SK-N-SH (cell line): ENCODE measurements around the gene TM7SF2. TPM values are rescaled to one million over a fixed set of nuclear protein-coding genes. Genes with fewer than 3 reads are reported as not detected.

Source experiments
- CTCF ChIA-PET: fragments of 300-600, 350-600 bp; formaldehyde crosslinking; extraction: SDS; loops from one replicate; lab custom pipeline; 2021; lab: Yijun Ruan, JAX
- POLR2A ChIA-PET: fragments of 350-600 bp; sonication (Branson Sonifier 250); formaldehyde crosslinking; extraction: SDS; loops from one replicate; lab custom pipeline; 2020; ENCODE audit warnings: antibody characterized with exemption, inconsistent platforms; lab: Yijun Ruan, JAX
- DNase-seq: peaks from one replicate; pipeline ENCODE4 v3.0.0; 2012
- H2AFZ ChIP-seq: fragments of 200-600 bp; sonication (generic); 2 replicates; pipeline ENCODE4 v1.8.1; 2016; ENCODE audit warnings: antibody characterized with exemption, mild to moderate bottlenecking, low read depth
- H3F3A ChIP-seq: fragments of 200-600 bp; sonication (generic); replicated peaks from 2 replicates; pipeline ENCODE3; 2016; ENCODE audit warnings: antibody characterized with exemption, mild to moderate bottlenecking; ENCODE audit not compliant: insufficient read depth
- H3K27ac ChIP-seq, 2 experiments: fragments of 200-500 bp in 1 of 2; fragments of 200-600 bp in 1 of 2; sonication (Bioruptor generic) in 1 of 2; sonication (generic), shearing (Covaris generic) in 1 of 2; 2 replicates each; pipeline versions ENCODE4 v1.5.1 to v1.6.1; 2014 to 2016; ENCODE audit warnings: low read depth in 2 of 2, inconsistent platforms in 1 of 2, low read length in 1 of 2, mild to moderate bottlenecking in 1 of 2, mixed read lengths in 1 of 2
- H3K27me3 ChIP-seq: fragments of 200-600 bp; sonication (generic), shearing (Covaris generic); 2 replicates; pipeline ENCODE4 v1.6.1; 2016; ENCODE audit warnings: mixed run types; ENCODE audit not compliant: insufficient read depth
- H3K36me3 ChIP-seq, 2 experiments: fragments of 200-500 bp in 1 of 2; fragments of 200-600 bp in 1 of 2; sonication (Bioruptor generic) in 1 of 2; sonication (generic) in 1 of 2; replicated peaks in 1 of 2; 2 replicates each; pipeline versions ENCODE3 to v1.5.1; 2014 to 2016; ENCODE audit warnings: low read length in 1 of 2, mild to moderate bottlenecking in 1 of 2; ENCODE audit not compliant: insufficient read depth in 2 of 2, control insufficient read depth in 1 of 2
- H3K4me1 ChIP-seq, 2 experiments: fragments of 200-500 bp in 1 of 2; fragments of 200-600 bp in 1 of 2; sonication (Bioruptor generic) in 1 of 2; sonication (generic), shearing (Covaris generic) in 1 of 2; 2 replicates each; pipeline versions ENCODE4 v1.5.1 to v1.6.1; 2014 to 2016; ENCODE audit warnings: low read depth in 1 of 2, low read length in 1 of 2, mixed run types in 1 of 2; ENCODE audit not compliant: insufficient read depth in 2 of 2, control insufficient read depth in 1 of 2
- H3K4me2 ChIP-seq: fragments of 200-600 bp; sonication (generic), shearing (Covaris generic); 2 replicates; pipeline ENCODE4 v1.6.1; 2017; ENCODE audit warnings: mixed run types
- H3K4me3 ChIP-seq, 2 experiments: fragments of 200-500 bp in 1 of 2; fragments of 200-600 bp in 1 of 2; sonication (Bioruptor generic) in 1 of 2; sonication (generic), shearing (Covaris generic) in 1 of 2; 2 replicates each; pipeline versions ENCODE4 v1.5.1 to v1.8.1; 2014 to 2016; ENCODE audit warnings: low read depth in 2 of 2, inconsistent platforms in 1 of 2, low read length in 1 of 2, mild to moderate bottlenecking in 1 of 2, mixed read lengths in 1 of 2, moderate library complexity in 1 of 2
- H3K79me2 ChIP-seq: fragments of 200-600 bp; sonication (generic); 2 replicates; pipeline ENCODE4 v1.8.1; 2017; ENCODE audit warnings: mild to moderate bottlenecking; ENCODE audit not compliant: insufficient read depth
- H3K9ac ChIP-seq: fragments of 200-600 bp; sonication (generic); 2 replicates; pipeline ENCODE4 v1.6.1; 2017; ENCODE audit warnings: mixed run types
- H3K9me2 ChIP-seq: fragments of 200-600 bp; sonication (generic); 2 replicates; pipeline ENCODE4 v1.6.1; 2017; ENCODE audit warnings: mixed run types
- H3K9me3 ChIP-seq: fragments of 200-600 bp; sonication (generic); 2 replicates; pipeline ENCODE4 v1.6.1; 2017; ENCODE audit warnings: mixed run types, mild to moderate bottlenecking, moderate library complexity
- H4K20me1 ChIP-seq: fragments of 200-600 bp; sonication (generic); 2 replicates; pipeline ENCODE4 v1.6.1; 2017; ENCODE audit warnings: mild to moderate bottlenecking, mixed run types; ENCODE audit not compliant: insufficient read depth
- CHD2 ChIP-seq: fragments of 150-350 bp; IDR thresholded peaks from 2 replicates; pipeline ENCODE4 v1.6.1; 2018; ENCODE audit warnings: low read length; ENCODE audit not compliant: partially characterized antibody
- FOXM1 ChIP-seq: IDR thresholded peaks from 2 replicates; pipeline ENCODE4 v1.4.0; 2012; ENCODE audit warnings: low read depth, mild to moderate bottlenecking
- GABPA ChIP-seq: IDR thresholded peaks from 2 replicates; pipeline ENCODE4 v1.4.0; 2012; ENCODE audit warnings: low read depth, mild to moderate bottlenecking
- GATA2 ChIP-seq: sonication (generic); formaldehyde crosslinking; IDR thresholded peaks from 2 replicates; pipeline ENCODE4 v1.5.0; 2020; ENCODE audit warnings: mild to moderate bottlenecking, missing genetic modification reagents
- JUND ChIP-seq: IDR thresholded peaks from 2 replicates; pipeline ENCODE4 v1.4.0; 2012
- MAX ChIP-seq: IDR thresholded peaks from 2 replicates; pipeline ENCODE4 v1.4.0; 2012; ENCODE audit warnings: low read depth
- MXI1 ChIP-seq: IDR thresholded peaks from 2 replicates; pipeline ENCODE4 v1.6.1; 2012; ENCODE audit warnings: mild to moderate bottlenecking, low read depth, low read length, improper control_type of control experiment
- NFIC ChIP-seq: IDR thresholded peaks from 2 replicates; pipeline ENCODE4 v1.4.0; 2012; ENCODE audit warnings: borderline replicate concordance
- NRF1 ChIP-seq: IDR thresholded peaks from 2 replicates; pipeline ENCODE4 v1.6.1; 2012; ENCODE audit warnings: low read depth, mild to moderate bottlenecking, low read length
- PBX3 ChIP-seq: IDR thresholded peaks from 2 replicates; pipeline ENCODE4; 2012
- RAD21 ChIP-seq: IDR thresholded peaks from 2 replicates; pipeline ENCODE4 v1.6.1; 2012; ENCODE audit warnings: mild to moderate bottlenecking, low read length
- RCOR1 ChIP-seq: fragments of 150-350 bp; IDR thresholded peaks from 2 replicates; pipeline ENCODE4 v1.6.1; 2017; ENCODE audit warnings: antibody characterized with exemption, low read length
- REST ChIP-seq: IDR thresholded peaks from 2 replicates; pipeline ENCODE4 v1.6.1; 2012; ENCODE audit warnings: mild to moderate bottlenecking, low read depth, low read length, moderate library complexity
- RFX5 ChIP-seq: IDR thresholded peaks from 2 replicates; pipeline ENCODE4 v1.6.1; 2012; ENCODE audit warnings: mild to moderate bottlenecking, improper control_type of control experiment, low read length
- RXRA ChIP-seq: IDR thresholded peaks from 2 replicates; pipeline ENCODE4 v1.4.0; 2012; ENCODE audit warnings: low read depth, mild to moderate bottlenecking, borderline replicate concordance
- TAF1 ChIP-seq: IDR thresholded peaks from 2 replicates; pipeline ENCODE4 v1.6.1; 2012; ENCODE audit warnings: low read depth, mild to moderate bottlenecking, low read length, moderate library complexity, borderline replicate concordance
- TCF12 ChIP-seq: IDR thresholded peaks from 2 replicates; pipeline ENCODE4 v1.4.0; 2012
- USF1 ChIP-seq: IDR thresholded peaks from 2 replicates; pipeline ENCODE4 v1.4.0; 2012; ENCODE audit warnings: low read depth, borderline replicate concordance
- USF2 ChIP-seq: fragments of 150-350 bp; IDR thresholded peaks from 2 replicates; pipeline ENCODE4 v1.6.1; 2017; ENCODE audit warnings: antibody characterized with exemption, low read length, low read depth, borderline replicate concordance
- YY1 ChIP-seq: IDR thresholded peaks from 2 replicates; pipeline ENCODE4 v1.4.0; 2012; ENCODE audit warnings: low read depth, mild to moderate bottlenecking
- WGBS: methylation state at CpG from one replicate; pipeline ENCODE4 v1.1.6; 2017; ENCODE audit warnings: low lambda C conversion rate; 5-methylcytosine and 5-hydroxymethylcytosine counted together
- polyA plus RNA-seq, 3 experiments: library from polyadenylated mRNA; depleted of rRNA; stranded (reverse); fragments of >200 nt; gene quantifications; 2 replicates each; pipeline ENCODE4 v1.2.3, GENCODE V29; 2012

TM7SF2 gene
- polyA plus RNA-seq, 1 of the 3 experiments (the other 2 are of a cell fraction), result 87.8 TPM

GRCh38 chr11:65095974-65096806 is 15.5 kb upstream of the TM7SF2 start, which contains the start of gene VPS51 (continued):
- TF ChIP-seq PBX3 (peak; percentile 53), RFX5 (no peak), GABPA (peak; percentile 94), NRF1 (0 out of 2 replicates have a peak, but pooled peaks have one; percentile 13), FOXM1 (no peak), USF1 (peak; percentile 52; the same call in 1 of the 2 replicates), JUND (no peak), USF2 (no peak), RCOR1 (peak; percentile 78; the same call in 1 of the 2 replicates), RAD21 (no peak), YY1 (peak; percentile 89), MXI1 (peak; percentile 84), GATA2 (no peak)

- H3K4me3 ChIP-seq, result peak overlapping the region; percentile 57 to 77
- peaks cover 0 to 4% of the 10 kb centered on the region in 2 experiments for H3K36me3 ChIP-seq
- H3K9ac ChIP-seq, result peak overlapping the region; percentile 86; the same call in 1 of the 2 replicates
- DNase-seq, result no peak
- CTCF ChIA-PET, result interaction anchor here (1.4 to 12.6 kb wide), 4 partner anchors 15 to 84 kb away, joined by 4 to 150 read pairs (median 10); partner anchors contain the start of genes TM7SF2 and ZNHIT2
- H3K27me3 ChIP-seq, result no peaks in the 10 kb centered on the region
- no peak overlapping the region for H2AFZ ChIP-seq
- H3K9me3 ChIP-seq, result no peaks in the 10 kb centered on the region
- H3K9me2 ChIP-seq, result no peaks in the 10 kb centered on the region
- peaks cover 19% of the 10 kb centered on the region for H3F3A ChIP-seq
- POLR2A ChIA-PET, result interaction anchor here (0.6 to 1.6 kb wide), 5 partner anchors 14 to 79 kb away, joined by 3 to 10 read pairs (median 4); partner anchors contain the start of gene ZNHIT2
- H3K4me2 ChIP-seq, result peak overlapping the region; percentile 88
- H3K4me1 ChIP-seq, result peaks cover 0 to 10% of the 10 kb centered on the region in 2 experiments; a peak in 1 of 4 replicates
- WGBS, result 15% methylated on average over 6 of the region's 8 CpGs
- H4K20me1 ChIP-seq, result no peaks in the 10 kb centered on the region
- no peak overlapping the region for H3K27ac ChIP-seq
- H3K79me2 ChIP-seq, result peaks cover 45% of the 10 kb centered on the region
- no peak for TF ChIP-seq NFIC
- TF ChIP-seq TAF1, result no peak
- no peak for TF ChIP-seq RXRA
- TF ChIP-seq USF2, result no peak
- no peak for TF ChIP-seq PBX3
- TF ChIP-seq REST, result no peak
- no peak for TF ChIP-seq CHD2
- TF ChIP-seq TCF12, result no peak
- no peak for TF ChIP-seq FOXM1
- TF ChIP-seq MXI1, result no peak
- no peak for TF ChIP-seq MAX
Measured at GRCh38 chr11:65096926-65097325, 14.7 kb upstream of the TM7SF2 start.
